MM.1S (cell line): Measurements from ENCODE around the gene TAPT1.

ENCODE experiments used
- CTCF ChIP-seq: fragments of 300-600 bp; sonication (generic); IDR thresholded peaks from 2 replicates; pipeline ENCODE4 v1.5.1; 2016; ENCODE audit warnings: antibody characterized with exemption, low read length, mixed read lengths
- EZH2 ChIP-seq: fragments of 300-600 bp; sonication (generic); optimal IDR thresholded peaks from 2 replicates; pipeline ENCODE3; 2017; ENCODE audit warnings: low read depth, mild to moderate bottlenecking, antibody characterized with exemption, low read length, mixed read lengths

- peak; percentile 64 for TF ChIP-seq CTCF
- TF ChIP-seq EZH2, result no peak
These were observed 20.7 kb downstream of the TAPT1 start for GRCh38 chr4:16205298-16206164.
